ENCODE measurements around the gene RIPPLY3.

RIPPLY3 gene

GRCh38 chr21:37006486-37007291 lies at the start of gene RIPPLY3:
Gene RIPPLY3, plus strand, starts transcription at chr21:37006702. Its CDS starts 71 bp downstream, at chr21:37006773.
- peak; percentile 11 for DNase-seq (ENCODE audit: low read depth)

- DNase-seq (ENCODE audit: low read depth): no peak
Observed at GRCh38 chr21:36959020-36959835, 47.3 kb upstream of the RIPPLY3 start.

GRCh38 chr21:36960676-36961284 lies 45.7 kb upstream of the RIPPLY3 start:
- no peak for DNase-seq (ENCODE audit: low read depth)

GRCh38 chr21:36962098-36962780 lies 44.3 kb upstream of the RIPPLY3 start:
- peak; percentile 40 for DNase-seq (ENCODE audit: low read depth)

GRCh38 chr21:36964398-36964797 lies 42.1 kb upstream of the RIPPLY3 start:
- DNase-seq (ENCODE audit: low read depth): no peak

- no peak for DNase-seq (ENCODE audit: low read depth)
Observed at GRCh38 chr21:36964827-36965719, 41.4 kb upstream of the RIPPLY3 start.

GRCh38 chr21:36965720-36966065 lies 40.8 kb upstream of the RIPPLY3 start:
- no peak for DNase-seq (ENCODE audit: low read depth)

GRCh38 chr21:36966066-36966820 lies 40.3 kb upstream of the RIPPLY3 start, which contains the start of gene HLCS:
Gene HLCS, minus strand, starts transcription at chr21:36966669. Its CDS starts 31 bp downstream, at chr21:36966638.
- no peak for DNase-seq (ENCODE audit: low read depth)

GRCh38 chr21:36966821-36967768 lies 39.4 kb upstream of the RIPPLY3 start:
- no peak for DNase-seq (ENCODE audit: low read depth)

GRCh38 chr21:36968414-36968813 lies 38.1 kb upstream of the RIPPLY3 start:
- DNase-seq (ENCODE audit: low read depth): no peak

- no peak for DNase-seq (ENCODE audit: low read depth)
Observed at GRCh38 chr21:36968976-36969375, 37.5 kb upstream of the RIPPLY3 start.

GRCh38 chr21:36973986-36974850 lies 32.3 kb upstream of the RIPPLY3 start:
- peak; percentile 35 for DNase-seq (ENCODE audit: low read depth)

- no peak for DNase-seq (ENCODE audit: low read depth)
Observed at GRCh38 chr21:36974851-36975192, 31.7 kb upstream of the RIPPLY3 start.

- no peak for DNase-seq (ENCODE audit: low read depth)
Observed at GRCh38 chr21:36976228-36976861, 30.2 kb upstream of the RIPPLY3 start.

- DNase-seq (ENCODE audit: low read depth): peak; percentile 74
Observed at GRCh38 chr21:36976882-36977651, 29.4 kb upstream of the RIPPLY3 start.

GRCh38 chr21:36980280-36981048 lies 26.0 kb upstream of the RIPPLY3 start:
- DNase-seq (ENCODE audit: low read depth): no peak

Measured in amniotic epithelial cell (primary cell).